Amniotic epithelial cell (primary cell): ENCODE measurements around the gene RASSF4.
"Not testable (repeated sequence)": the region's sequence is repeated elsewhere in the genome, so short reads cannot be mapped to it uniquely, and the experiment has no call there.

Source experiments
- DNase-seq: peaks from one replicate; pipeline ENCODE4 v3.0.0-alpha.2; 2010; ENCODE audit warnings: low read depth

The RASSF4 gene

DNA sequence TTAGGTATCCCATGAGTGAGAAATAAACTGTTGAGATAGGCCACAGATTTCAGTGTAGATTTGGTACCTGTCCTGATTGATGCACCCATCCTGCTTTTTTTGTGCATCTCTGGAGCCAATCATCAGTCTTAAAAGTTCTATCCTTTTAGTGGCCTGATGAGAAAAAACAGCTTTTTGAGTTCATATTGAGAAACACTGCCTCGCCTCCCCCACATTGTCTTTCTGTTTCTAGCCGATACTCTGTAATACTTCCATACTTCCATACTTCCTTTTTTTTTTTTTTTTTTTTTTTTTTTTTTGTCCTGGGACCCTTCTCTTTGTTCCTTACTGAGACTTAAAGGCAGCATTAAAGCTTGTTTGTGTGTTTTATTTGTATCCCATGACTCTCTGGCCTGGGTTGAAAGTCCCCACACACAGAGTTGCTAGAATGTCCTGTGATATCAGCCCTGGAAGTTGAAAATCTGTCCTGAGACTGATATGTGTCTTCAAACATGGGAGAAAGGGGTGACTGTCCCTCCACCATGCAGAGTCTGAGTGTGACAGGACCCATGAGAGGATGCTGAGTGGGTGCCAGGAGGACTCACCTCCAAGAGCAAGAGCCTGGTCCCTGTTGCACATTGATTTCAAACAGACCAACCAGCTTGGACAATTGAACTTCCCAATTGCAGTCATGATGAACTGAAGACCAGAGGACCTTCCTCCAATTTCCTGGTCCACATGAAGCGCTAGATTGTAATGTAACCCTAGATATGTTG, 46.9 kb downstream of the RASSF4 start:
- DNase-seq, result no peak

DNA sequence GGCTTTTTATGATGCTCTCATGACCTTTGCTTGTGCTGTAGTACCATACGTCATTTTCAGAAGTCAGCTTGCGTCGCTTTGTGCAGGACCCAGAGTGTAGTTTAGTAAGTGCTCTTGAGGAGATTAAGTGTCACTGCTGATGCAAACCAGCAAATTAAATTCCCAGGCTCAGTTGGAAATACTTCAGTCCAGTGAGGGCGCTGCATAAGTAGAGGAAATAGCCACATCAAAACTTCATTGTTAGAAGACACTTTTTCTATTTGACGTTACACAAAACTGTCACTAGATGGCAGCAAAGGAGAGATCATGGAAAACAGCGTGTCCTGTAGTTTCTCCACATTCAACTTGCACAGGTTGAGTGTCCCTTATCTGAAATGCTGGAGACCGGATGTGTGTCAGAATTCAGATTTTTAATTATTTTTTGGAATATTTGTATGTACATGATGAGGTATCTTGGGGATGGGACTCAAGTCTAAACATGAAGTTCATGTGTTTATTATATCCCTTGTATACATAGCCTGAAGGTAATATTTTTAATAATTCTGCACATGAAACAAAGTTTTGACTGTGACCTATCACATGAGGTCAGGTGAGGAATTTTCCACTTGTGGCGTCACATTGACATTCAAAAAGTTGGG, 49.0 kb downstream of the RASSF4 start:
- peak; percentile 85 for DNase-seq

DNA sequence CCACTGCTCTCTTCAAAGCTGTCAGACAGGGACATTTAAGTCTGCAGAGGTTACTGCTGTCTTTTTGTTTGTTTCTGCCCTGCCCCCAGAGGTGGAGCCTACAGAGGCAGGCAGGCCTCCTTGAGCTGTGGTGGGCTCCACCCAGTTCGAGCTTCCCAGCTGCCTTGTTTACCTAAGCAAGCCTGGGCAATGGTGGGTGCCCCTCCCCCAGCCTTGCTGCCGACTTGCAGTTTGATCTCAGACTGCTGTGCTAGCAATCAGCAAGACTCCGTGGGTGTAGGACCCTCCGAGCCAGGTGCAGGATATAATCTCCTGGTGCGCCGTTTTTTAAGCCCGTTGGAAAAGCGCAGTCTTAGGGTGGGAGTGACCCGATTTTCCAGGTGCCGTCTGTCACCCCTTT, 55.0 kb downstream of the RASSF4 start:
- DNase-seq, result not testable (repeated sequence)

DNA sequence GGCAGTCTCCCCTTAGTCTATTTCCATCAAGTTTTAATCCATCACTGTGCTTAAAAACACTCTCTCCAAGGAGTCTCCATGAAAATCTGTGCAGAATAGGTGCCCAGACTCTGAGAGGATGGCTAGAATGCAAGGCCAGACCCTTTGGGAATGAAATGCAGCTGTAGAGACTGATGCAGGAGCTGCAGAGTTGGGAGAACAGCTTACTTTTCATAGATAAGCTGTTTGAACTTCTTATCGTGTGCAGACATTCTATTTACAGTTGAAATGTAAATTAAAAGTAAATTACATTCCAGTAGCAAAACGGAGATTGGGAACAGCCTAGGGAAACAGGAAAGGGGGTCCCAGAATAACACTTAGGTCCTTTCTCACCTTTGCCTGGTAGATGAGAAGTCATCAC, 56.0 kb downstream of the RASSF4 start:
- no peak for DNase-seq

DNA sequence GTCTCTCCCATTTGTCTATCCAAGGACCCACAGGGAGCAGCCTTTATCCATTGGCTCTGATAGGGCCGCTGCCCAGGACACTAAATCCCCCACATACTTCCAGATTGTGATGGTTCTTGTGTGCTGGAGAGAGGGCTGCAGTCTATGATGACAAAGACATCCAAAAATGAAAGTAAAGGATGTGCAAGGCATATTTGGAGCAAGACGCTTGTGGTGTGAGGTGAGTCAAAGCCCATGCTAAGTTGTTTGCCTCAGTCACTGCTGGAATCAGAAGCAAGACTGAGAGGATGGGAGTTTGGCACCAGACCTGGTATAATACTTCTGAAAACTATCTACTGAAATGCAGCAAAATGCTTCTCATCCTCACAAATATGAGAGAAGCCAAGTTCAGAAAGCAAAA, 63.8 kb downstream of the RASSF4 start:
- DNase-seq, result peak; percentile 15

- no peak for DNase-seq
These were observed 74.7 kb downstream of the RASSF4 start for GRCh38 chr10:45034301-45034700.

DNA sequence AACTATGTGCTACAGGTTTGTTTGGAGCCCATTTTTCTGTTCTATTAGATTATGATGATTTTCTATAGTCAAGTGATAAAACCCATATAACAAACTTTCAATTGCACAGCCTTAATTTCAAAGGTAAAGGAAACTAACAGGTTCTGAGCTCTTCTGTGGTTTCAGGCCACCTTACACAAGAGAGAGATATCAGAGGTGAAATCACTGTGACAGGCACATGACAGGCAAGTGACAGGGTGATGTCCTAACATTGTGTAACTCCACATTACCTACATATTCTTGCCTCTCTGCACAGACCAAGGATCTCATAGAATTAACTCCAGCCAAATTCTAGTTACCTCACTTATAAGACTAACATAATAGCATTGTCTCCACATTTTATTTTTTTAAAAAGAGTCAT, 76.1 kb downstream of the RASSF4 start:
- DNase-seq, result no peak

DNA sequence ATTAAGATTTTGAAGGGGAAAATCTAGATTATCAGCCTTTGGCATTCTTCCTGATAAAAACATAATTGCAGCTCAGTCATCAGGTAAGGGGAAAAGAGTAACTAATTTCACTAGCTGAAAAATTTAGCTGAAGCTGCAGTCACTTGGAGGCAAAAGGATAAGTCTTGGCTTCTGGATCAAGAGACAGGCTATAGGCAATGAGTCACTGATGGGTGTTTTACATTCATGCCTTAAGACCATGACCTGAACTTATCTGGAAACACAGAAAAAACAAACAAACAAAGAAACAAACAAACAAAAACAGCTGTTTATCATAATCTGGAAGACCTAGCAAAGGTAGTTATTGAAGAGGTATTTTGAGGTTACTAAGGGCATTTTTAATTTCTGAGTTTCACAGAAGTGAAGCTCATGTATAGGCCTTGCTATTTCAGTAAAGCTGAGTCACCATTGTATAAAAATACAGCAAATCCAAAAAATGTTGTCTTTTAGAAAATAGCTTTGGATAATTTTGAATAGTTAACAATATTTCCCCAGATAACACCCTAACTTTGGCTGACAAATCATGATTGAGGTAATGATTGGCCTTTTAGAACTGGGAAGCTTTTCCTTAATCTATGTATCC, 81.4 kb downstream of the RASSF4 start:
- DNase-seq, result peak; percentile 7

DNA sequence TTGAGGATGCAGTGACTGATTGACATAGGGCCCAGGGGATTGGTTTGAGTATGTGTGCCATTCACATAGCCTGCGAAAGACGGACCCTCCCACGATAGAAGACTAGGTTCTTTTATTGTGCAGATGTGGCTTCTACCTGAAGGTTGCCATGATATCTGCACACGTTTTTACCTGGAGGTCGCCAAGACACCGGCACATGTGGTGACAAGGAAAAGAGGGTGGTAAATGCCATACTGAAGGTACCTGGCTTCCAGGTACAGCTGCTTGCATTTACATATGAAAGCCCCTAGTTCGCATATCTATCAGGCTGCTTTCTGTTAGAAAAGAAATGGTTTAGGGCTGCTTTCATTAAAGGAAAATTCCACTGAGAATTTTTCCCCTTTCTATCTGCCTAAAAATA, 84.7 kb downstream of the RASSF4 start:
- DNase-seq, result no peak
